Measurements from ENCODE around the gene CLK2.
"Not testable (repeated sequence)": the region's sequence is repeated elsewhere in the genome, so short reads cannot be mapped to it uniquely, and the experiment has no call there.

The CLK2 gene

DNA sequence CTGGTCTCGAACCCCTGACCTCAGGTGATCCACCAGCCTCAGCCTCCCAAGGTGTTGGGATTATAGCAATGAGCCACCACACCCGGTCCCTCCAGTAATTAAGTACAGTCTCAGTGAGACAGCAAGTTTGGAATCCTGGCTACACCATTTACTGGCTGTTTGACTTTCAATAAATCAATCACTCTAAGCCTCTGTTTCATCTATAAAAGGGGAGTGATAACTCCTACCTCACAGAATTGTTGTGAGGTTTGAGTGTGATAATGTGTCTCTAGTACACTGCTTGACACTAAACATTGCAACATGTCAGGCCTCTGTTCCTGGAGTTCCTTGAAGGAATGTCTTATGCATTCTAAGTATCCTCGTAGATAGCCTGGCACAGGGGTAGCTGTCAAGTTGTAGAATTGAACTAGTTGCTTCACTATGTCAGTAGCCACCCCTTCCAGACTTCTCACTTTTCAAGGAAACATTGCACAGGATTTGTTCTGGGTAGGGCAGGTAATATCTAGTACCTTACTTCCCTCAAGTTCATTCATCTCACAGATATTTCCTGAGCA lies 30.4 kb downstream of the CLK2 start:
- H4K20me1 ChIP-seq (ENCODE audit: insufficient read depth), result no peaks in the 10 kb centered on the region
- H3K27ac ChIP-seq, result no peak overlapping the region
- no peaks in the 10 kb centered on the region for H3K36me3 ChIP-seq (ENCODE audit: insufficient read depth)
- peaks cover 38% of the 10 kb centered on the region for H3K4me1 ChIP-seq (ENCODE audit: low read depth, poor library complexity, severe bottlenecking)
- no peak overlapping the region for H3K9ac ChIP-seq
- no peaks in the 10 kb centered on the region for H3K27me3 ChIP-seq (ENCODE audit: insufficient read depth, low read depth)
- no peak overlapping the region for H3K4me2 ChIP-seq
- no peak overlapping the region for H2AFZ ChIP-seq (ENCODE audit: low read depth)
- no peak overlapping the region for H3K4me3 ChIP-seq (IDR thresholded peaks at IDR 0.05; ENCODE audit: insufficient read depth, low read depth, low read length)
- no peaks in the 10 kb centered on the region for H3K79me2 ChIP-seq (ENCODE audit: insufficient read depth, low read depth)
- TF ChIP-seq, protein P1, sequence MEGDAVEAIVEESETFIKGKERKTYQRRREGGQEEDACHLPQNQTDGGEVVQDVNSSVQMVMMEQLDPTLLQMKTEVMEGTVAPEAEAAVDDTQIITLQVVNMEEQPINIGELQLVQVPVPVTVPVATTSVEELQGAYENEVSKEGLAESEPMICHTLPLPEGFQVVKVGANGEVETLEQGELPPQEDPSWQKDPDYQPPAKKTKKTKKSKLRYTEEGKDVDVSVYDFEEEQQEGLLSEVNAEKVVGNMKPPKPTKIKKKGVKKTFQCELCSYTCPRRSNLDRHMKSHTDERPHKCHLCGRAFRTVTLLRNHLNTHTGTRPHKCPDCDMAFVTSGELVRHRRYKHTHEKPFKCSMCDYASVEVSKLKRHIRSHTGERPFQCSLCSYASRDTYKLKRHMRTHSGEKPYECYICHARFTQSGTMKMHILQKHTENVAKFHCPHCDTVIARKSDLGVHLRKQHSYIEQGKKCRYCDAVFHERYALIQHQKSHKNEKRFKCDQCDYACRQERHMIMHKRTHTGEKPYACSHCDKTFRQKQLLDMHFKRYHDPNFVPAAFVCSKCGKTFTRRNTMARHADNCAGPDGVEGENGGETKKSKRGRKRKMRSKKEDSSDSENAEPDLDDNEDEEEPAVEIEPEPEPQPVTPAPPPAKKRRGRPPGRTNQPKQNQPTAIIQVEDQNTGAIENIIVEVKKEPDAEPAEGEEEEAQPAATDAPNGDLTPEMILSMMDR (conservative IDR thresholded peaks at IDR 0.05; ENCODE audit: low read depth, low read length), result no peak

DNA sequence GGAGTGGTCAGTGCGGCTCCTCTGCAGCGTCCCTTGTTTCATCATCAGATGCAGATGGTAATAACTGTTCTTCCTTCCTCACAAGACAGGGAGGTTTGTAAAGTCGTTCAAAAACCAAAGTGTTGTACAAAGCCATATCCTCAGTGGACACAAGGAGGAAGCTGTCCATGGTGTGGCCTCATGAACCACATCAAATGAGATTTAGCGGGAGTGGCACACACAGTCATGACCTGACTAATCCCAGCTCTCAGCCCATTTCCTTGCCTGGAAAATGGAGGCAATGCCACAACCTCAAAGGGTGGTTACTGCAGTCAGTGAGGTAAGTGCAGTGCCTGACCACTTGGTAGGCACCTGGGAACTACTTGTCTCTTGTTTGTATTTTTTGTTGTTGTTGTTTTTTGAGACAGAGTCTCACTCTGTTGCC lies 31.5 kb downstream of the CLK2 start:
- Histone ChIP-seq H3K9ac (no peak overlapping the region), H3K4me3 (IDR thresholded peaks at IDR 0.05; ENCODE audit: insufficient read depth, low read depth, low read length) (no peak overlapping the region), H3K27ac (no peak overlapping the region)

DNA sequence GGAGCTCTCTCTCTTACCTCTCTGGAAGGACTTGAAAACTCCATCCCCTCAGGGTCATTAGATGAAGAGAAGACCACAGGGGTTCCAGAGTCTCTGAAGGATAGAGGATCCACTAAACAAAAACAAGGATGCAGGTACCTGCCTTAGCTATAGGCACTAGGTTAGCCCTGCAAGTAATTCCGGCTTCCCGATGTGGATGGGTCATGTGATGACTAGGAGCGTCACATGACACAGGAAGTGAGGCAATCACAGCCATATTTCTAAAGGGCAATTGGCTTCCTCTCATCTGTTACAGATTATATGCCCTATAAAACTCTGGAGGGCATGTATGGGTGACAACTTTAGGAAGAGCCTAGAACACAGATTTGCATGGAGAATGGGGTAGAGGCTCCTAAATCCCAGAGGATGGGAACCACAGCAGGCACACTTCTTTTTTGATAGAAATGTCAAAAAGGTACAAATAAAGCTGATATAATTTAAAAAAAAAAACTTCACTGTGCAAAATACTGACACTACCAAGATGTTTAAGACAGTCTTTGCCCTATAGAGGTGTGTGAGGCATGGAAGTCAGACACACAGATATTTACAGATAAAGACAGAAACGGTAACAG lies 32.1 kb downstream of the CLK2 start:
- H3K4me3 ChIP-seq (IDR thresholded peaks at IDR 0.05; ENCODE audit: insufficient read depth, low read depth, low read length), result peak overlapping the region; percentile 98
- TF ChIP-seq, protein P1 (conservative IDR thresholded peaks at IDR 0.05; ENCODE audit: low read depth, low read length), result no peak
- H3K36me3 ChIP-seq (ENCODE audit: insufficient read depth), result no peaks in the 10 kb centered on the region; the same call in 1 of the 2 replicates
- no peak overlapping the region for H3K27ac ChIP-seq
- H3K27me3 ChIP-seq (ENCODE audit: insufficient read depth, low read depth), result no peaks in the 10 kb centered on the region
- no peaks in the 10 kb centered on the region for H3K79me2 ChIP-seq (ENCODE audit: insufficient read depth, low read depth)
- peak overlapping the region; percentile 44 for H3K4me2 ChIP-seq
- peaks cover 38% of the 10 kb centered on the region for H3K4me1 ChIP-seq (ENCODE audit: low read depth, poor library complexity, severe bottlenecking)
- H4K20me1 ChIP-seq (ENCODE audit: insufficient read depth), result no peaks in the 10 kb centered on the region
- H3K9ac ChIP-seq, result peak overlapping the region; percentile 5; the same call in 1 of the 2 replicates
- peak overlapping the region; percentile 57 for H2AFZ ChIP-seq (ENCODE audit: low read depth)

More for the DNA sequence above, 31.5 kb downstream of the CLK2 start:
- Histone ChIP-seq H4K20me1 (ENCODE audit: insufficient read depth) (no peaks in the 10 kb centered on the region), H3K79me2 (ENCODE audit: insufficient read depth, low read depth) (no peaks in the 10 kb centered on the region), H3K36me3 (ENCODE audit: insufficient read depth) (no peaks in the 10 kb centered on the region; the same call in 1 of the 2 replicates), H2AFZ (ENCODE audit: low read depth) (peak overlapping the region; percentile 57; the same call in 1 of the 2 replicates), H3K4me1 (ENCODE audit: low read depth, poor library complexity, severe bottlenecking) (peaks cover 38% of the 10 kb centered on the region), H3K27me3 (ENCODE audit: insufficient read depth, low read depth) (no peaks in the 10 kb centered on the region), H3K4me2 (peak overlapping the region; percentile 44; the same call in 1 of the 2 replicates)
- TF ChIP-seq, protein P1 (conservative IDR thresholded peaks at IDR 0.05; ENCODE audit: low read depth, low read length), result no peak

DNA sequence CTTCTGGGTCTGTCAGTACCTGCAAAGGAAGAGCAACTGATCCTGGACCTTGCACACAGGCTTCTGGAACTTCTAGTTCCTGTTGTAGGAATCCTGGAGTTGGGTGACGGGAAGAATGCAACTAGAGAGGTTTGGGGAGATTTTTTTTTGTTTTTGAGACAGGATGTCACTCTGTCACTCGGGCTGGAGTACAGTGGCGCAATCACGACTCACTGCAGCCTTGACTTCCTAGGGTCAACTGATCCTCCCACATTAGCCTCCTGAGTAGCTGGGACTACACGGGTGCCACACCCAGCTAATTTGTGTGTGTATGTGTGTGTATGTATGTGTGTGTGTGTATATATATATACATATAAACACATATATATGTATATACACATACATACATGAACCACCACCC lies 36.9 kb downstream of the CLK2 start:
- Histone ChIP-seq H3K4me1 (ENCODE audit: low read depth, poor library complexity, severe bottlenecking) (peaks cover 10% of the 10 kb centered on the region), H3K27ac (no peak overlapping the region), H3K79me2 (ENCODE audit: insufficient read depth, low read depth) (no peaks in the 10 kb centered on the region), H3K36me3 (ENCODE audit: insufficient read depth) (no peaks in the 10 kb centered on the region; the same call in 1 of the 2 replicates), H3K4me3 (IDR thresholded peaks at IDR 0.05; ENCODE audit: insufficient read depth, low read depth, low read length) (no peak overlapping the region), H4K20me1 (ENCODE audit: insufficient read depth) (no peaks in the 10 kb centered on the region), H3K9ac (no peak overlapping the region), H3K27me3 (ENCODE audit: insufficient read depth, low read depth) (no peaks in the 10 kb centered on the region), H2AFZ (ENCODE audit: low read depth) (no peak overlapping the region), H3K4me2 (no peak overlapping the region)
- TF ChIP-seq, protein P1 (conservative IDR thresholded peaks at IDR 0.05; ENCODE audit: low read depth, low read length), result no peak

DNA sequence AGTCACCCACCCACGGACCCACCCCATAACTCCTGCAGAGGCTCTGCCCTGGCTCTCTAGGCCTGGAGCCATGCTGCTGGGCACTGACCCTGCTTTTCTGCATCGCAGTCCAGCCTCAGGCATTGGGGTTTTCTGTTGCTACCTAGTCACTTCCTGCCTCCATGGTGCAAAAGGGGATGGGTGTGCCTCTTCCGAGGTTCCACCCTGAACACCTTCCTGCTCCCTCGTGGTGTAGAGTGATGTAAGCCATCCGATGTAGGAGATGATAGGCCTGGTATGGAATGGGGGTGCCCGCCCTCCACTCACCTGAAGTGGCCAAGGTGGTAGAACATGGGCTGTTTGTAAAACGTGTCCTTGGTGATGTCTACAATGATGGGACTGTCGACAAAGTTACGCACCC lies 37.9 kb downstream of the CLK2 start:
- H3K4me2 ChIP-seq; H3K27me3 ChIP-seq (ENCODE audit: insufficient read depth, low read depth); H4K20me1 ChIP-seq (ENCODE audit: insufficient read depth); H3K9ac ChIP-seq; H2AFZ ChIP-seq (ENCODE audit: low read depth); H3K79me2 ChIP-seq (ENCODE audit: insufficient read depth, low read depth); H3K4me3 ChIP-seq (IDR thresholded peaks at IDR 0.05; ENCODE audit: insufficient read depth, low read depth, low read length); H3K4me1 ChIP-seq (ENCODE audit: low read depth, poor library complexity, severe bottlenecking); H3K36me3 ChIP-seq (ENCODE audit: insufficient read depth); H3K27ac ChIP-seq: not testable (repeated sequence)

GRCh38 chr1:155233502-155233901 lies 39.8 kb downstream of the CLK2 start:
- H4K20me1 ChIP-seq (ENCODE audit: insufficient read depth); H2AFZ ChIP-seq (ENCODE audit: low read depth); H3K4me1 ChIP-seq (ENCODE audit: low read depth, poor library complexity, severe bottlenecking); H3K27me3 ChIP-seq (ENCODE audit: insufficient read depth, low read depth); H3K4me2 ChIP-seq; H3K4me3 ChIP-seq (IDR thresholded peaks at IDR 0.05; ENCODE audit: insufficient read depth, low read depth, low read length); H3K27ac ChIP-seq; H3K79me2 ChIP-seq (ENCODE audit: insufficient read depth, low read depth); H3K9ac ChIP-seq; H3K36me3 ChIP-seq (ENCODE audit: insufficient read depth): not testable (repeated sequence)

Data from KMS-11 (cell line).